Activated CD4-positive, alpha-beta T cell treated with anti-CD3 and anti-CD28 coated beads, Interleukin-2, amount 10 ng/mL, durations not matched to agents 7 days and 5 days (primary cell): Measurements from ENCODE around the gene NOC4L. TPM values are rescaled to one million over a fixed set of nuclear protein-coding genes. Genes with fewer than 3 reads are reported as not detected.

Source experiments
- CTCF ChIA-PET: fragments of 350-600 bp; sonication (Branson Sonifier 250); formaldehyde crosslinking; loops from one replicate; lab custom pipeline; 2021; ENCODE audit warnings: antibody characterized with exemption; lab: Charles Lee
- POLR2A ChIA-PET: fragments of 350-600 bp; sonication (Branson Sonifier 250); formaldehyde crosslinking; loops from one replicate; lab custom pipeline; 2021; ENCODE audit warnings: antibody characterized with exemption; lab: Charles Lee
- DNase-seq: peaks from one replicate; pipeline ENCODE4 v3.0.0-alpha.2; 2020
- H3K27ac Mint-ChIP-seq: one replicate; pipeline ENCODE4 v1.8.0; 2021; ENCODE audit warnings: mild to moderate bottlenecking, moderate library complexity, mixed read lengths
- H3K27me3 Mint-ChIP-seq: one replicate; pipeline ENCODE4 v1.8.0; 2021; ENCODE audit warnings: mixed read lengths
- H3K36me3 Mint-ChIP-seq: one replicate; pipeline ENCODE4 v1.8.0; 2021; ENCODE audit warnings: low read depth, mixed read lengths
- H3K4me1 Mint-ChIP-seq: one replicate; pipeline ENCODE4 v1.8.0; 2021; ENCODE audit warnings: mixed read lengths
- H3K4me3 Mint-ChIP-seq: one replicate; pipeline ENCODE4 v1.8.0; 2021; ENCODE audit warnings: mild to moderate bottlenecking, moderate library complexity, mixed read lengths
- H3K9me3 Mint-ChIP-seq: one replicate; pipeline ENCODE4 v1.8.0; 2021; ENCODE audit warnings: mixed read lengths
- total RNA-seq, 2 experiments: library from RNA; stranded (reverse); gene quantifications; one replicate each; pipeline ENCODE4 v1.2.3, GENCODE V29; 2021

NOC4L gene
- total RNA-seq, 2 experiments from 2014 or later, result 28.9 to 32.4 TPM

DNA sequence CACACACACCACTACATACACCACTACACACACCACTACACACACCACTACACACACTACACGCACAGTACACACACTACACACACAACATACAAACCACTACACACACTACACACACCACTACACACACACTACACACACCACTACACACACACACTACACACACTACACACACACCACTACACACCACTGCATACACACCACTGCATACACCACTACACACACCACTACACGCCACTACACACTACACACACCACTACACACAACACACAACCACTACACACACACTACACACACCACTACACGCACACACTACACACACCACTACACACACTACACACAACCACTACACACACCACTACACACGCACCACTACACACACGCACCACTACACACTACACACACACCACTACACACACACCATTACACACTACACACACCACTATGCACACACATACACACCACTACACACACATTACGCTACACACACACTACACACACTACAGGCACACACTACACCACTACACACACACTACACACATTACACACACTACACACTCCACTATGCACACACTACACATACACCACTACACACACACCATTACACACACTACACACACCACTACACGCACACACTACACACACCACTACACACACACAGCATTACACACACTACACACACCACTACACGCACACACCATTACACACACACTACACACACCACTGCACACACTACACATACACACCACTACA, 12.5 kb downstream of the NOC4L start:
- ChIA-PET POLR2A (no interaction called here), CTCF (no interaction called here)
- no peaks in the 10 kb centered on the region for H3K36me3 Mint-ChIP-seq
- H3K4me3 Mint-ChIP-seq, result no peak overlapping the region
- H3K9me3 Mint-ChIP-seq, result no peaks in the 10 kb centered on the region
- no peak overlapping the region for H3K27ac Mint-ChIP-seq
- peaks cover 3% of the 10 kb centered on the region for H3K4me1 Mint-ChIP-seq
- no peak for DNase-seq
- H3K27me3 Mint-ChIP-seq, result no peaks in the 10 kb centered on the region

- Mint-ChIP-seq H3K27me3 (no peaks in the 10 kb centered on the region), H3K4me3 (no peak overlapping the region), H3K27ac (no peak overlapping the region), H3K4me1 (peaks cover 9% of the 10 kb centered on the region), H3K9me3 (no peaks in the 10 kb centered on the region), H3K36me3 (no peaks in the 10 kb centered on the region)
- DNase-seq, result no peak
- ChIA-PET POLR2A (no interaction called here), CTCF (no interaction called here)
Observed at GRCh38 chr12:132157733-132158409, 13.6 kb downstream of the NOC4L start.

DNA sequence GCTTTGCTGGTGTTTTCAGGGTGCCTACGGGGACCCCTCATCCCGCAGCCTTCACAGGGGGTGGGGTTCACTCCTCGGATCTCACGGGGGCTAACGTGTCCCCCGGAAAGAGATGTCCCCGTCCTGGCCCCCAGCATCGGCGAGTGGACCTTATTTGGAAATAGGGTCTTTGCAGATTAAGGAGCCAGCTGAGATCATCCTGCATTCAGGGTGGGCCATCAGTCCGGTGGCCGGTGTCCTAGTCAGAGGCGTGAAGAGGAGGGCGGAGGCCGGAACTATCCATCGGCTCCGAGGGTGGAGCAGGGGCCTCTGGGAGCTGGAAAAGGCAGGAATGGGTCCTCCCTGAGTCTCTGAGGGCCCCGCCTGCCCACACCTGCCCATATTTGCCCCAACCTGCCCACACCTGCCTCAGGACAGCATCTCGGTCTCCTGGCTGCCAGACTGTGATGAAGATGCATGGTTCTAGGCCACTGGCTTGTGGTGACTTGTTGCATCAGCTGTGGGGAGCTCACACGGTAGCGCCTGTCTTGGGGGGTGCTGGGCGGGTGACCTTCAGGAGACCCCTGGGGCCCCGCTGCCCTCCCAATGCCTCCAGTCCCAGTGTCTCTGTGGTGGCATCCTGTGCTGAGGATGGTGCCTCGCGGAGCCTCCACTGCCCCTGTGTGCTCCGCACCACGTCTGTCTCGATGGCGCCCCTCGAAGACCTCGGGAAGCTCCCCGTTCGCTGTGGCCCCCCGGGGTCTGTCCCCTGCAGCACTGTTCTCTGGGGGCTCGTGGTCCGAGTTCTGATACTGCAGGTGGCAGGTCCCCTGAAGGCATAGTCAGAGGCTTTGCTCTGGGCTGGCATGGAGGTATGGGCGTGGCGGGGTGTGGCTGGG, 14.7 kb downstream of the NOC4L start:
- Mint-ChIP-seq H3K4me1 (peaks cover 13% of the 10 kb centered on the region), H3K4me3 (no peak overlapping the region), H3K36me3 (no peaks in the 10 kb centered on the region), H3K9me3 (no peaks in the 10 kb centered on the region), H3K27me3 (no peaks in the 10 kb centered on the region), H3K27ac (no peak overlapping the region)
- POLR2A ChIA-PET, result no interaction called here
- CTCF ChIA-PET, result no interaction called here
- DNase-seq, result no peak

DNA sequence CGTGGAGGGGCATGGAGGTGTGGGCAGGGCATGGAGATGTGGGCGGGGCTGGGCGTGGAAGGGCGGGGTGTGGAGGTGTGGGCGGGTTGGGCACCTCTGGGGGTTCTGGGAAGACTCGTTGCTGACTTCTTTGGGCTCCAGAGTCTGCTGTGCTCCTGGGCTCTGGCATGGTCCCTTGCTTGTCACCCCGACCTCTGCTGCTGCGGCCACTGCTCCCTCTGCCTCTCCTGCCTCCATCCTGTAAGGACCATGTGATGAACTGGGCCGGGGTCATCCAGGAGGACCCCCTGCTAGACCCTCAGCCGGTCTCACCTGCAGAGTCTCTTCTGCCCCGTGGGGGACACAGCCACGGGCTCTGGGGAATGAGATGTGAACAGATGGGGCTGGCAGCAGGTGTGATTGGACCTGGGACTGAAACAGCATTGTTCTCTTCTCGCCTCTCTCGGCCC, 15.3 kb downstream of the NOC4L start:
- Mint-ChIP-seq H3K4me1 (peaks cover 16% of the 10 kb centered on the region), H3K27me3 (no peaks in the 10 kb centered on the region), H3K36me3 (no peaks in the 10 kb centered on the region), H3K9me3 (no peaks in the 10 kb centered on the region), H3K4me3 (no peak overlapping the region), H3K27ac (no peak overlapping the region)
- CTCF ChIA-PET, result no interaction called here
- POLR2A ChIA-PET, result no interaction called here
- no peak for DNase-seq

DNA sequence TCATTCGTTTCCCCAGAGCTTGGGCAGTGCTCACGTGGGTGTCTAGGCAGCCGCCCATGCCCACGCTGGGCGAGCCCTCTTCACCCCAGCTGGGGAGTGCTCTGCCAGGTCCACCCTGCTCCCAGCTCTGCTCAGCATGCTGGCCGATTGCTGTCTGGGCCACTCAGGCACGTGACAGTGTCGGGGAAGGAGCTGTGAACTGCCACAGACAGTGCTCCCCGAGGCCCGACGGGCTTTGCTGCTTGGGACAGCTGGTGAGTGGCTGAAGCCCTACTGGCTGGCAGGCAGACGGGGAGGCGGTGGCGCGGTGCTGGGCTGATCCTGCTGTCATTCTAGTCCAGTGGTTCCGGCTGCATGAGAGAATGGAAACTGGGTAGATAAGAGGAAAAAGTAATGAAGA, 15.8 kb downstream of the NOC4L start:
- H3K27ac Mint-ChIP-seq, result no peak overlapping the region
- CTCF ChIA-PET, result interaction anchor here (2.1 kb wide), 1 partner anchor 29 kb away, joined by 5 read pairs; no protein-coding TSS in a partner anchor
- peaks cover 16% of the 10 kb centered on the region for H3K4me1 Mint-ChIP-seq
- POLR2A ChIA-PET, result no interaction called here
- H3K4me3 Mint-ChIP-seq, result no peak overlapping the region
- H3K36me3 Mint-ChIP-seq, result no peaks in the 10 kb centered on the region
- H3K9me3 Mint-ChIP-seq, result no peaks in the 10 kb centered on the region
- DNase-seq, result no peak
- no peaks in the 10 kb centered on the region for H3K27me3 Mint-ChIP-seq

DNA sequence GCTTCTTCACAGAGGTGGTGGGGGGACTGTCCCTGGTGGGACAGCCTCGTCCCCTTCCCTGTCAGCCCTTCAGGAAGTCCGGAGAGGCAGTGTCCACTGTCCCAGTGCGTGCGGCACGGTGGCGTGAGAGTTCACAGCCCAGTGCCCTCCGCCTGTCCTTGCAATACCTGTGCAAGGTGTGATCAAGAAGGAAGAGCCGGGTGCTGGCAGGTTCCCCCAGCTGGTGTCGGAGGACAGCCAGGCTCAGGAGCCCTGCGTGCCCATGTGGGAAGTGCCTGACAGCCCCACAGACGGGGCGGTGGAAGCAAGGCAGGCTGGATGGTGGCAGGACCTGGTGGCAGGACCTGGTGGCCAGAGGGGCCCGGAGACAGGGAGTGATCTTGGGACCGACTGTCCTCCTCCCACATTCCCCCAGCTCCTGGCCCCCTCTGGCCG, 16.4 kb downstream of the NOC4L start:
- no peak overlapping the region for H3K4me3 Mint-ChIP-seq
- H3K27me3 Mint-ChIP-seq, result no peaks in the 10 kb centered on the region
- H3K36me3 Mint-ChIP-seq, result no peaks in the 10 kb centered on the region
- no peaks in the 10 kb centered on the region for H3K9me3 Mint-ChIP-seq
- H3K4me1 Mint-ChIP-seq, result peaks cover 16% of the 10 kb centered on the region
- no peak for DNase-seq
- ChIA-PET CTCF (interaction anchor here (0.7 to 2.1 kb wide), 3 partner anchors 29 to 522 kb away, joined by 3 to 5 read pairs (median 4); no protein-coding TSS in a partner anchor), POLR2A (no interaction called here)
- no peak overlapping the region for H3K27ac Mint-ChIP-seq

DNA sequence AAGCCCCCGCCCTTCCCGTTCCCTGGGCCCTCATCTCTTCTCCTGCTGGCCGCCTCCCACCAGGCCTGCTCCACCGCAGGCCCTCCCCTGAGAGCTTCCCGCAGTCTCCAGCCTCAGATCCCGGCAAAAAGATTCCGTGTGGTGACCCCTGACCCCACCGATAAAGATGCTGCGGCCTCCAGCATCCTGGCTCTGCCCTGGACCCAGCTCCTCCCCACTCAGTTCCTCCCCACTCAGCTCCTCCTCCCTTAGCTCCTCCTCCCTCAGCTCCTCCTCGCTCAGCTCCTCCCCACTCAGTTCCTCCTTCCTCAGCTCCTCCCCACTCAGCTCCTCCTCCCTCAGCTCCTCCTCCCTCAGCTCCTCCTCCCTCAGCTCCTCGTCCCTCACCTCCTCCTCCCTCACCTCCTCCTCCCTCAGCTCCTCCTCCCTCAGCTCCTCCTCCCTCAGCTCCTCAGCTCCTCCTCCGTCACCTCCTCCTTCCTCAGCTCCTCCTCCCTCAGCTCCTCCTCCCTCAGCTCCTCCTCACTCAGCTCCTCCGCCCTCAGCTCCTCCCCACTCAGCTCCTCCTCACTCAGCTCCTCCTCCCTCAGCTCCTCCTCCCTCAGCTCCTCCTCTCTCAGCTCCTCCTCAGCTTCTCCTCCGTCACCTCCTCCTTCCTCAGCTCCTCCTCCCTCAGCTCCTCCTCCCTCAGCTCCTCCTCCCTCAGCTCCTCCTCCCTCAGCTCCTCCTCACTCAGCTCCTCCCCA, 17.0 kb downstream of the NOC4L start:
- no peaks in the 10 kb centered on the region for H3K27me3 Mint-ChIP-seq
- DNase-seq, result no peak
- no peaks in the 10 kb centered on the region for H3K36me3 Mint-ChIP-seq
- H3K4me1 Mint-ChIP-seq, result peaks cover 16% of the 10 kb centered on the region
- ChIA-PET CTCF (interaction anchor here (0.7 to 3.0 kb wide), 7 partner anchors 8 to 523 kb away, joined by 3 to 14 read pairs (median 4); no protein-coding TSS in a partner anchor), POLR2A (no interaction called here)
- H3K4me3 Mint-ChIP-seq, result no peak overlapping the region
- no peak overlapping the region for H3K27ac Mint-ChIP-seq
- no peaks in the 10 kb centered on the region for H3K9me3 Mint-ChIP-seq

DNA sequence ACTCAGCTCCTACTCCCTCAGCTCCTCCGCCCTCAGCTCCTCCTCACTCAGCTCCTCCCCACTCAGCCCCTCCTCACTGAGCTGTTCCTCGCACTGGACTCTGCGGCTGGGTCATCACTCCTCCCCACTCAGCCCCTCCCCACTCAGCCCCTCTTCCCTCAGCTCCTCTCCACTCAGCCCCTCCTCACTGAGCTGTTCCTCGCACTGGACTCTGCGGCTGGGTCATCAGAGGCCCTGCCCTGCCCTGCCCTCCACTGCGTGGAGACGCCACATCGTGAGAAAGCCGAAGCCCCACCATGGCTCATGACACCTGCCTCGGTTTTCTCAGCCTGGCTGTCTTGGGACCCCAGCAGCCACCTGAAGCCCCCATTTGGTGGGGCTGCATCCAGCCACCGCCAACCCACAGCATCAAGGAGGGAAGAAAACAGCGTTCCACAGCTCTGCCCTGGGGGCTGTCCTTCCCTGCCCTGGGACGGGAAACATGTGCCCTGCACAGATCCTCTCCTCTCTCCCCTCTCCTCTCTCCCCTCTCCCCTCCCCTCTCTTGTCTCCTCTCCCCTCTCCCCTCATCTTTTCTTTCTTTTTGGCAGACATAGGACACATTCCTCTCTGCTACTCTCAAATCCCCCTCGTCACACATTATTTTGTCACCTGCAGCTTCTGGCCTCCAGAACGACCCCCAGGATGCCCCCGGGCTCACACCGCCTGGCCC, 17.7 kb downstream of the NOC4L start:
- Mint-ChIP-seq H3K9me3 (peaks cover 3% of the 10 kb centered on the region), H3K4me1 (peaks cover 16% of the 10 kb centered on the region), H3K27me3 (no peaks in the 10 kb centered on the region), H3K36me3 (no peaks in the 10 kb centered on the region), H3K27ac (no peak overlapping the region), H3K4me3 (no peak overlapping the region)
- ChIA-PET CTCF (interaction anchor here (1.0 to 3.0 kb wide), 6 partner anchors 9 to 362 kb away, joined by 3 to 14 read pairs (median 4); no protein-coding TSS in a partner anchor), POLR2A (no interaction called here)
- DNase-seq, result no peak

- POLR2A ChIA-PET, result no interaction called here
Observed at GRCh38 chr12:132162508-132163031, 18.3 kb downstream of the NOC4L start.

GRCh38 chr12:132163041-132163910, 19.0 kb downstream of the NOC4L start:
- Mint-ChIP-seq H3K27ac (no peak overlapping the region), H3K4me3 (no peak overlapping the region), H3K36me3 (no peaks in the 10 kb centered on the region), H3K4me1 (peaks cover 22% of the 10 kb centered on the region), H3K27me3 (no peaks in the 10 kb centered on the region), H3K9me3 (peaks cover 8% of the 10 kb centered on the region)
- POLR2A ChIA-PET, result no interaction called here
- DNase-seq, result no peak
- CTCF ChIA-PET, result interaction anchor here (0.6 to 3.0 kb wide), 5 partner anchors 10 to 254 kb away, joined by 3 to 14 read pairs (median 3); no protein-coding TSS in a partner anchor

More at GRCh38 chr12:132162508-132163031, 18.3 kb downstream of the NOC4L start:
- CTCF ChIA-PET, result interaction anchor here (0.7 to 3.0 kb wide), 4 partner anchors 9 to 156 kb away, joined by 3 to 14 read pairs (median 4); no protein-coding TSS in a partner anchor
- no peaks in the 10 kb centered on the region for H3K36me3 Mint-ChIP-seq
- DNase-seq, result peak; percentile 30
- H3K9me3 Mint-ChIP-seq, result peaks cover 8% of the 10 kb centered on the region
- H3K27ac Mint-ChIP-seq, result no peak overlapping the region
- peaks cover 18% of the 10 kb centered on the region for H3K4me1 Mint-ChIP-seq
- peak overlapping the region; percentile 26 for H3K4me3 Mint-ChIP-seq
- no peaks in the 10 kb centered on the region for H3K27me3 Mint-ChIP-seq
